Tibial nerve (tissue), 4 donors: ENCODE data around the gene PACSIN2. TPM values are rescaled to one million over a fixed set of nuclear protein-coding genes. Genes with fewer than 3 reads are reported as not detected.
"Not testable (repeated sequence)": the region's sequence is repeated elsewhere in the genome, so short reads cannot be mapped to it uniquely, and the experiment has no call there.

Experiments
- DNase-seq, 2 donors: peaks; one replicate each; pipeline ENCODE4 v3.0.0-alpha.2; 2019; ENCODE audit warnings: low spot score in 2 of 2
- H3K27ac ChIP-seq, 4 donors: fragments of 200-600 bp; sonication (generic) in 3 of 4; one replicate each; pipeline ENCODE4 v1.5.1; 2017 to 2019; ENCODE audit warnings: mild to moderate bottlenecking in 1 of 4
- H3K27me3 ChIP-seq, 2 donors: fragments of 200-600 bp; sonication (generic) in 1 of 2; one replicate each; pipeline versions ENCODE4 v1.5.1 to v1.6.0; 2017 to 2019
- H3K36me3 ChIP-seq, 3 donors: fragments of 200-600 bp; sonication (generic); one replicate each; pipeline ENCODE4 v1.5.1; 2018 to 2019
- H3K4me1 ChIP-seq, 4 donors: fragments of 200-600 bp; sonication (generic) in 3 of 4; one replicate each; pipeline ENCODE4 v1.5.1; 2017 to 2019
- H3K4me3 ChIP-seq, 4 donors: fragments of 200-600 bp; sonication (generic) in 3 of 4; one replicate each; pipeline ENCODE4 v1.5.1; 2017 to 2019; ENCODE audit warnings: mild to moderate bottlenecking in 1 of 4, moderate library complexity in 1 of 4
- H3K9me3 ChIP-seq, 4 donors: fragments of 200-600 bp; sonication (generic) in 3 of 4; one replicate each; pipeline ENCODE4 v1.5.1; 2017 to 2019
- EP300 ChIP-seq, 2 donors: sonication (generic); formaldehyde crosslinking; IDR thresholded peaks; one replicate each; pipeline ENCODE4 v1.6.1; 2017; ENCODE audit warnings: antibody characterized with exemption in 2 of 2, mild to moderate bottlenecking in 1 of 2
- POLR2A ChIP-seq, 2 donors: fragments of 450-650 bp; IDR thresholded peaks; one replicate each; pipeline ENCODE4 v1.6.1; 2017; ENCODE audit warnings: antibody characterized with exemption in 2 of 2, mild to moderate bottlenecking in 2 of 2, moderate library complexity in 2 of 2
- WGBS, 2 donors: methylation state at CpG; one replicate each; pipeline ENCODE4 v1.1.5; 2018; 5-methylcytosine and 5-hydroxymethylcytosine counted together
- total RNA-seq, 4 donors: library from RNA; depleted of rRNA; stranded (reverse); fragments of >200 nt; gene quantifications; one replicate each; pipeline ENCODE4 v1.1.0, GENCODE V29; 2016
- TF ChIP-seq, protein P1 (sequence below), 5 experiments: fragments of 200-600 bp in 3 of 5; fragments of 450-650 bp in 2 of 5; sonication (generic) in 3 of 5; IDR thresholded peaks; one replicate each; pipeline ENCODE4 v1.5.1; 2016 to 2019; ENCODE audit warnings: antibody characterized with exemption in 5 of 5, mild to moderate bottlenecking in 3 of 5, moderate library complexity in 2 of 5

Gene PACSIN2
- total RNA-seq, 4 donors from 2014 or later = 45.9 to 78.2 (median 59.0) TPM

DNA sequence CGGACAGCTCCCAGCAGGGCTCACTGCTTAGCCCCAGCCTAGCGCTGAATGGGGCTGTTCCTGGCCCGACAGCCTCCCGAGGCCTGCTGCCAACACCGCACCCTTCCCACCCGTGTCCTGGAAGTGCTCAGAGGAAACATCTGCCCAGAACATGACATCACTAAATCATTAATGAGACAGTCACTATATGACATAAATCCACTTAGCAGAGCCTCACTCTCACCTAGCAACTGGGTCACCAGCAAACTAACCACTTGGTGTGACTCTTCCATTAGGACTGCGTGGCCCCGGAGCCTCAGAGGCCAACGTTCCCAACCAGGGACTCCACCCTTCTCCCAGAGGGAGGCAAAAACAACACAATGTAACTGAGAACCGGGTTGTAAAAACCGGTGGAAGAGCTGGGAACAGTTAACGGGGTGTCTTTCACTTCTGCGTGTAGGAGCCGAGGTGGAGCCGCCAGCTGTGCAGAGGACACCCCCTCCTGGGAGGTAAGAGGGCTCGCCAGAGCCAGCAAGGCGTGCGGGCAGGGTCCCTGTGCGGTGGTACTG lies 21.4 kb upstream of the PACSIN2 start:
- TF ChIP-seq EP300 (IDR thresholded peaks at IDR 0.05) = peak in 1 of 2 donors; percentile 55
- TF ChIP-seq, protein P1, sequence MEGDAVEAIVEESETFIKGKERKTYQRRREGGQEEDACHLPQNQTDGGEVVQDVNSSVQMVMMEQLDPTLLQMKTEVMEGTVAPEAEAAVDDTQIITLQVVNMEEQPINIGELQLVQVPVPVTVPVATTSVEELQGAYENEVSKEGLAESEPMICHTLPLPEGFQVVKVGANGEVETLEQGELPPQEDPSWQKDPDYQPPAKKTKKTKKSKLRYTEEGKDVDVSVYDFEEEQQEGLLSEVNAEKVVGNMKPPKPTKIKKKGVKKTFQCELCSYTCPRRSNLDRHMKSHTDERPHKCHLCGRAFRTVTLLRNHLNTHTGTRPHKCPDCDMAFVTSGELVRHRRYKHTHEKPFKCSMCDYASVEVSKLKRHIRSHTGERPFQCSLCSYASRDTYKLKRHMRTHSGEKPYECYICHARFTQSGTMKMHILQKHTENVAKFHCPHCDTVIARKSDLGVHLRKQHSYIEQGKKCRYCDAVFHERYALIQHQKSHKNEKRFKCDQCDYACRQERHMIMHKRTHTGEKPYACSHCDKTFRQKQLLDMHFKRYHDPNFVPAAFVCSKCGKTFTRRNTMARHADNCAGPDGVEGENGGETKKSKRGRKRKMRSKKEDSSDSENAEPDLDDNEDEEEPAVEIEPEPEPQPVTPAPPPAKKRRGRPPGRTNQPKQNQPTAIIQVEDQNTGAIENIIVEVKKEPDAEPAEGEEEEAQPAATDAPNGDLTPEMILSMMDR (IDR thresholded peaks at IDR 0.05) = no peak
- WGBS, 2 donors = 47 to 60% methylated on average over 18 to 19 of the region's 19 CpGs
- no peak overlapping the region for H3K4me3 ChIP-seq
- H3K4me1 ChIP-seq = peaks cover 0 to 25% (median 2%) of the 10 kb centered on the region in 4 donors
- no peaks in the 10 kb centered on the region for H3K27me3 ChIP-seq
- DNase-seq = peak; percentile 47 to 56
- peaks cover 0 to 6% (median 0%) of the 10 kb centered on the region in 3 donors for H3K36me3 ChIP-seq
- H3K9me3 ChIP-seq = no peaks in the 10 kb centered on the region
- peak overlapping the region in 2 of 4 donors; percentile 43 to 67 for H3K27ac ChIP-seq

- H3K27me3 ChIP-seq = no peaks in the 10 kb centered on the region
- H3K4me1 ChIP-seq = peaks cover 0 to 25% (median 2%) of the 10 kb centered on the region in 4 donors
- H3K36me3 ChIP-seq = peaks cover 0 to 6% (median 0%) of the 10 kb centered on the region in 3 donors
- H3K27ac ChIP-seq = peak overlapping the region in 1 of 4 donors; percentile 48
- DNase-seq = no peak
- no peak for TF ChIP-seq EP300 (IDR thresholded peaks at IDR 0.05)
- no peak for TF ChIP-seq POLR2A (IDR thresholded peaks at IDR 0.05)
- TF ChIP-seq, protein P1 (IDR thresholded peaks at IDR 0.05) = no peak
- 79 to 100% methylated on average over 1 to 9 of the region's 9 CpGs for WGBS, 2 donors
- H3K9me3 ChIP-seq = no peaks in the 10 kb centered on the region
- no peak overlapping the region for H3K4me3 ChIP-seq
Observed at GRCh38 chr22:43035250-43035649, 20.3 kb upstream of the PACSIN2 start.

DNA sequence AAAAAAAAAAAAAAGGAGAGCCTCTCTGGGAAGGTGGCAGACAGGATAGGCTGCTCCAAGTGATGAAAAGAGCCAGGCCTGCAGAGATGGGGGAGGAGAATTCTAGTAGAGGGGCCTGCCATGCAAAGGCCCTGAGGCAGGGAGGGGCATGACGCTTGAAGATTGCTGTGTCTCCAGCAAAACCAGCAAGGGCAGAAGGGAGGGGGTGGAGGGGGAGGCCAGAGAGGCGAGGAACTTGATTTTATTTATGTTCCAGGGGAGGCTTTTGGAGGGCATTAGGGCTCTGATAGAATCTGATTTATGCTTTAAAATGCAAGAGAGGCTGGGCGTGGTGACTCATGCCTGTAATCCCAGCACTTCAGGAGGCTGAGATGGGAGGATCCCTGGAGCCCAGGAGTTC lies 16.7 kb upstream of the PACSIN2 start:
- no peak overlapping the region for H3K4me3 ChIP-seq
- peaks cover 0 to 22% (median 1%) of the 10 kb centered on the region in 4 donors for H3K4me1 ChIP-seq
- no peaks in the 10 kb centered on the region for H3K9me3 ChIP-seq
- H3K27ac ChIP-seq = no peak overlapping the region
- H3K36me3 ChIP-seq = no peaks in the 10 kb centered on the region
- TF ChIP-seq EP300 (IDR thresholded peaks at IDR 0.05) = no peak
- TF ChIP-seq POLR2A (IDR thresholded peaks at IDR 0.05) = no peak
- TF ChIP-seq, protein P1 (IDR thresholded peaks at IDR 0.05) = no peak
- no peaks in the 10 kb centered on the region for H3K27me3 ChIP-seq
- no peak for DNase-seq
- 79 to 98% methylated on average over 3 of the region's 3 CpGs for WGBS, 2 donors

GRCh38 chr22:43018615-43019014 lies 3.7 kb upstream of the PACSIN2 start:
- no peak for TF ChIP-seq EP300 (IDR thresholded peaks at IDR 0.05)
- TF ChIP-seq, protein P1 (IDR thresholded peaks at IDR 0.05) = no peak
- TF ChIP-seq POLR2A (IDR thresholded peaks at IDR 0.05) = no peak
- no peaks in the 10 kb centered on the region for H3K9me3 ChIP-seq
- 82% methylated on average over 6 of the region's 6 CpGs for WGBS, 2 donors

GRCh38 chr22:43017525-43018460 lies 2.8 kb upstream of the PACSIN2 start:
- WGBS, 2 donors = 77 to 83% methylated on average over 10 of the region's 10 CpGs
- Histone ChIP-seq H3K36me3 (no peaks in the 10 kb centered on the region), H3K27ac (no peak overlapping the region), H3K4me3 (no peak overlapping the region), H3K4me1 (peaks cover 0 to 18% (median 8%) of the 10 kb centered on the region in 4 donors), H3K27me3 (no peaks in the 10 kb centered on the region), H3K9me3 (no peaks in the 10 kb centered on the region)
- DNase-seq = no peak
- TF ChIP-seq, protein P1 (IDR thresholded peaks at IDR 0.05) = no peak
- TF ChIP-seq EP300 (IDR thresholded peaks at IDR 0.05) = no peak
- no peak for TF ChIP-seq POLR2A (IDR thresholded peaks at IDR 0.05)

More at GRCh38 chr22:43018615-43019014, 3.7 kb upstream of the PACSIN2 start:
- no peak for DNase-seq
- H3K27ac ChIP-seq = no peak overlapping the region
- H3K4me1 ChIP-seq = peaks cover 0 to 11% (median 4%) of the 10 kb centered on the region in 4 donors
- no peak overlapping the region for H3K4me3 ChIP-seq
- H3K36me3 ChIP-seq = no peaks in the 10 kb centered on the region
- no peaks in the 10 kb centered on the region for H3K27me3 ChIP-seq

DNA sequence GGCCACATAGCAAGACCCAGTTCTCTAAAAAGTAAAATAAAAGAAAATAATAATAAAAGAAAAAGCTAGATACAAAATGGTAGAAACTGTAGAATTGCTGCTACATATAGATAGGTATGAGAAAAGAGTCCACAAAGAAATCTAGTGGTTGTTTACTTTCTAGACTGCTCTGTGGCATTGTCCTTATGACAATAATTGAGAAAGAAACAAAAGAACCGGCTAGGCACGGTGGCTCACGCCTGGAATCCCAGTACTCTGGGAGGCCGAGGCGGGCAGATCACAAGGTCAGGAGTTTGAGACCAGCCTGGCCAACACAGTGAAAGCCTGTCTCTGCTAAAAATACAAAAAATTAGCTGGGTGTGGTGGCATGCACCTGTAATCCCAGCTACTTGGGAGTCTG lies 1.2 kb upstream of the PACSIN2 start:
- not testable (repeated sequence) for H3K4me3 ChIP-seq, DNase-seq, H3K36me3 ChIP-seq, H3K27me3 ChIP-seq, H3K27ac ChIP-seq, H3K9me3 ChIP-seq
- WGBS, 2 donors = 80 to 91% methylated on average over 5 of the region's 5 CpGs
- peaks cover 0 to 23% (median 8%) of the 10 kb centered on the region in 4 donors for H3K4me1 ChIP-seq
